HS-5 (cell line): Measurements from ENCODE around the gene DOCK1.

Experiments
- DNase-seq: peaks from one replicate; pipeline ENCODE4 v3.0.0-alpha.2; 2012; ENCODE audit warnings: low read depth

Gene DOCK1

GRCh38 chr10:127402596-127403409 lies 497.6 kb downstream of the DOCK1 start:
- no peak for DNase-seq

GRCh38 chr10:127405221-127405620 lies 500.0 kb downstream of the DOCK1 start:
- peak; percentile 14 for DNase-seq

GRCh38 chr10:127406018-127406550 lies 500.9 kb downstream of the DOCK1 start:
- no peak for DNase-seq

DNA sequence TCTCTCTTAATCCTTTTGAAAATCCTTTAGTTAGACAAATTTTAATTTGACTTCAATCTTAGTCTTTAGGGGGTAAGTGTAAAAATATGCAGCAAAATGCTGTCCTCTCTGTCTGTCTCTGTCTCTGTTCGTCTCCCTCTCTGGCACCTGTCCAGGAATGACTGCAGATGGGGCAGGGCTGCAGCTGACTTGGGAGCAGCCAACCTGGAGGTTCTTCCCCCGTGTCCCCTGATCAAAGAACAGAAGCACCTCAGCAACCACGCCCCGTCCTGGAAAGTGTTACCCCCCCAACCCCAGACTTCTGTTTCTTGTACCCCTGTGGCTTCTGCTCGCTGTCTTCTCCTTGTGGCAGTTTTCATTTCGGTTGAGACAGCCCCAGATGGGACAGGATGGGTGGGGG lies 502.3 kb downstream of the DOCK1 start:
- DNase-seq: no peak

DNA sequence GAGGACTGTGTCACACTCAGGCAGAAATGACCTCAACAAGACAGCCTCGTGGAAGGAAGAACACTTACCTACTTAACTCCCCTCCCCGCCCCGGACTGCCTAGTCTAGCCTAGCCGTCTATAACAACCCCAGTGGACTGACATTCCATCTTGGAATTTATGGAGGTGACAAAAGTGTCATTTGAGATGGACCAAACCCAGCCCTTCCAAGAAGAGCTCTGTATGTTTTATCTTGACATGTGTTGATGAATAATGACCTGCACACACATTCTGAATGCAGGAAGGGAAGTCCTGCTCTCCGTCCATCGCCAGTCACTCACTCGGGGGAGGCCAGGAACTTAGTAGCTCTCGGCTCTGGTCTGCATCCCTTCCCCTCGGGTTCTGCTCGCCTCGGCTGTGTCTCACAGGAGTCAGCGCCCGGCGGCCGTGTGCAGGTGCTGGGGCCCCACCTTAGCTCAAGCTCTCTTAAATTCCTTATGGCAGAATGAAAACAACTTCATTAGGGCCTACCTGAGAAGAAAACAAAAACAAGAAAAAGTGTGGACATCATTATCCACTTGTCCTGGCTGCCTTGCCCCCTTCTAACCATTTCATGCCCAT lies 503.0 kb downstream of the DOCK1 start:
- DNase-seq: no peak

DNA sequence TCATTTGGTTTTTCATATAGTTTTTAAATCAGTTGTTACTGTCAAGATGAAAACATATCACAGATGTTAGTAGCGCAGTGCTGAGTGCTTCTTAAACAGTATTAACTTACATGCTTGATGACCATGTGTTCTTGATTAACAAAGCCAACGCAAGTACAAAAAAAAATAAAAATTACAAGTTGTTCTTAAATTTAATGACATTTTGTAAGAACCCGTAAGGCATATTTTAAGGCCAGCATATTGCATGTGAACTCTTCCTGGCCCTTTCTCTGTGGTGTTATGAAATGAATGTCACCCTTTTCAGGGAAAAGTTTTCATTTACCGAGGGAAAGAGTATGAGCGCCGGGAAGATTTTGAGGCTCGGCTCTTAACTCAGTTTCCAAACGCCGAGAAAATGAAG lies 503.5 kb downstream of the DOCK1 start:
- no peak for DNase-seq

GRCh38 chr10:127410030-127410429 lies 504.8 kb downstream of the DOCK1 start:
- DNase-seq: no peak

DNA sequence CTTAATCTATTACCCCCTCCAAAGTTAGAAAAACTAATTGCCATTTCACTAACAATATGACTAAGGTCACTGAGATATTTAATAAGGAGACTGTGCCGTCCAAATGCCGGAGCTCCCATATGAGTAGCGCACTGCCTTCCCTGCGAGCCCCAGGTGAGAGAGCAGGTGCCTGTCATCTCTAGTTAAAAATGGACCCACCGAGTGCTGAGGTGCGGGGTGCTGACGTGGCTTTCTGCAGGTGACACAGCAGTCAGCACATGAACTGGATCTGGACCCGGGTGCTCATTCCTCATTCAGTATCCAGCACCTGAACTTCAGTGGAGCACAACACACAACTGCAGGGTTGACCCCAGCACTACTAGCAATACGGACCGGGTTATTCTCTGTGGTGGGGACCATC lies 505.8 kb downstream of the DOCK1 start:
- DNase-seq: no peak

- no peak for DNase-seq
Measured at GRCh38 chr10:127413326-127413725, 508.1 kb downstream of the DOCK1 start.

DNA sequence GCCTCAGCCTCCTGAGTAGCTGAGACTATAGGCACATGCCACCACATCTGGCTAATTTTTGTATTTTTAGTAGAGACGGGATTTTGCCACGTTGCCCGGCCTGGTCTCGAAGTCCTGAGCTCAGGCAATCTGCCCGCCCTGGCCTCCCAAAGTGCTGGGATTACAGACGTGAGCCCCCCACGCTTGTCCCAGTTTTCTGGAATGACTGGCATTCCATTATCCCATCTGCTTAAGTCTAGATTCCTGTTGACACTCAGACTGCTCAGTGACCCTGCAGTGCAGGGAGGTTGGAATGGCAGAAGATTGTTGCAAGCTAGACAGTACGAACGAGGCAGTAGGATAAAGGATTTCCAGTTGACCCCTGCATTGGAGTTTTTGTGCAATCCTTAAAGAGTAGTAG lies 508.8 kb downstream of the DOCK1 start:
- no peak for DNase-seq

GRCh38 chr10:127415116-127415515 lies 509.9 kb downstream of the DOCK1 start:
- DNase-seq: no peak

DNA sequence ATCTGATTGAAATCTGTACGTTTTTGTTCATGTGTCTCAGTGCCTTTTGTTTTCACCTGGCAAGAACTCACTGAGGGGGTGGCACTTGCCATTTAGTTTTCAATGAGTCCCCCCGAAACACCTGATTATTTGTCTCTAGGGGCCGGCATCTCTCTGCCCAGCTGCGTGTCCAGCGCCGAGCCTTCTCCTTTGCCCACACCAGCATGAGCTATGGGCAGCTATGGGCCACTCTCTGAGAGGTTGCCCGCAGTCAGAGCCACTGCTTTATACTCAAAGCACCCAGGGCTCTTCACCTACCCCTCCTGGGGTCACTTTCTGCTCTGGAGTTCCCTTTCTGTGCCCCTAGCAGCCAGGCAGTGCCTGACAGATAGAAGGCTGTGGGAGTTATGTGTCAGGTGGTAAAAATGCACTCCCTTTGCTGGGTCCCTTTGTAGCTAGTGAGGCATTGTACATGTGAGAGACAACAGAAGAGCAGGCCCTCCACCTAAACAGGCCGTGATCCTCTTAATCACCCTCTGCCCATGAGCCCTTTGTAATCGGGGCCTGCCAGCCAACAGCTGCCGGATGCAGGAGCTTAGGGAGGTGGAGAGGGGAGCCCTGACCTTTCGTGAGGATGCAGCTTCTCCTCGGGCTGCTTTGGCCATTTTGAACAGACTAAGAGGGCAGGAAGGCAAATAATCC lies 510.8 kb downstream of the DOCK1 start:
- DNase-seq: no peak

DNA sequence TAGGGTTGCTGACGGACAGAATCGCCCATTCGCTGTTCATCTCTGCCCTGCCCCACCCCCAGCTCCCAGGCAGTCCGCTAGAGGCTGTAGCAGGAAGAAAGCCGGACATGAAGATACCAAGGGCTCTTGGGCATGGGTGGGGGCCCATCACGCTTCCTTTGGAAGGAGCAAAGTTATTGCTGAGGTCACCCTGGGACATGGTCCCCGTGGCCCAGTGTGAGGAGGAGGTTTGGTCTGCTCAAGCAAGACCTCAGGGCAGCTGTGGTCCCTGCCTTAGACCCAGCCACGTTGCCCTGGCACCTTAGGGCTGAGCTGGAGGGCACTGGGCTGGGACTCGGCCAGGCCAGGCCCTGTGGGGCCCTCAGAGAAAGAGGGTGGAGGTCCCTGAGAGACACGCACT lies 511.8 kb downstream of the DOCK1 start:
- no peak for DNase-seq

DNA sequence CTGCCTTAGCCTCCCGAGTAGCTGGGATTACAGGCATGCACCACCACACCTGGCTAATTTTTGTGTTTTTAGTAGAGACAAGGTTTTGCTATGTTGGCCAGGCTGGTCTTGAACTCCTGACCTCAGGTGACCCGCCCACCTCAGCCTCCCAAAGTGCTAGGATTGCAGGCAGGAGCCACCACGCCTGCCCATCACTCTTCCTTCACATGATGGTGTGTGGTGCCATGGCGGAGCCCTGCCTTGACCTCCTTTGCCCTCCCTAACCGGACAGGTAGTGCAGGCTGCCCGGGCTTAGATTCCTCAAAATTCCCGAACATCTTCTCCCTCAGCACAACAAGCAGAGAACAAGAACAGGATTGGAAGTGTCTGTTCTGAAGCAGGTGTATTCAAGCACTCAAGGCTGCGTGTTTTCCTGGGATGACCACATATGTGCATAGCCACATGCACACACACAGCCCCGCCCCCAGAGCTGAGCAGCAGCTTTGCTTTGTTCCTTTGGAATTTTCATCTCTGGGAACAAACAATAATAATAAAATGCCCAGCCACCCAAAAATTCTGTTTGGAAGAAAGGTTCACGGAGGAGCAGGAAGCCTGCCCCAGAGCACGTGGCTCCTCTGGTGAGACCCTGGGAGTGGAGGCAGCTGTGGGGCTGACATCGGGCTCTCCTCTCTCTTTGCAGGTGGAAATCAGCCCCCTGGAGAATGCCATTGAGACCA lies 512.6 kb downstream of the DOCK1 start:
- DNase-seq: no peak

GRCh38 chr10:127418536-127419168 lies 513.4 kb downstream of the DOCK1 start:
- no peak for DNase-seq

DNA sequence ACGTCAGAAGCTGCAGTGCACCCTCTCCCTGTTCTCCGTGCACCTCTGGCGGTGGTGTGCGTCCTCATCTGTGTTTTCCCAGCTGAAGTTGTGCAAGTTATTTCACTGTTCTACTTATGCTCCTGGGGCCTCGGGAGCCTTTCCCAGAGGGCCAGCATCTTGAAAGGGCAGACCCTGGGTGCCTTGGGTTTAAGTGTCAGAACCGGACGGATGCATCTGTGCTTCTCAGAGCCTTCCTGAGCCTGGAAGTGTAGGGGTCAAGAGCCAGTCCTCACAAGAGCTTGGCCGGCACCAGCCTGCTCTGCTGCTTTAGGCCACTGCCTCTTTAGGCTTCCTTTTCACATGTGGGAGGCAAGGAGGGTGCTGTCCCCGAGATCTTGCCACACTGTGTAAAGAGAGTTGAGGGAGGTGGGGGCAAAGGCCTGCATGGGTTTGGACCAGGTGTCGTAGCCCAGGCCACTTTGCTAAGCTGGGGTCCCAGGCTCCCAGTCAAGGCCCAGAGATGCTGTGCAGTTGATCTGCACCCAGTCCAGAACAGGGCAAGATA lies 515.0 kb downstream of the DOCK1 start:
- DNase-seq: no peak

- no peak for DNase-seq
Measured at GRCh38 chr10:127423218-127423915, 518.1 kb downstream of the DOCK1 start.

DNA sequence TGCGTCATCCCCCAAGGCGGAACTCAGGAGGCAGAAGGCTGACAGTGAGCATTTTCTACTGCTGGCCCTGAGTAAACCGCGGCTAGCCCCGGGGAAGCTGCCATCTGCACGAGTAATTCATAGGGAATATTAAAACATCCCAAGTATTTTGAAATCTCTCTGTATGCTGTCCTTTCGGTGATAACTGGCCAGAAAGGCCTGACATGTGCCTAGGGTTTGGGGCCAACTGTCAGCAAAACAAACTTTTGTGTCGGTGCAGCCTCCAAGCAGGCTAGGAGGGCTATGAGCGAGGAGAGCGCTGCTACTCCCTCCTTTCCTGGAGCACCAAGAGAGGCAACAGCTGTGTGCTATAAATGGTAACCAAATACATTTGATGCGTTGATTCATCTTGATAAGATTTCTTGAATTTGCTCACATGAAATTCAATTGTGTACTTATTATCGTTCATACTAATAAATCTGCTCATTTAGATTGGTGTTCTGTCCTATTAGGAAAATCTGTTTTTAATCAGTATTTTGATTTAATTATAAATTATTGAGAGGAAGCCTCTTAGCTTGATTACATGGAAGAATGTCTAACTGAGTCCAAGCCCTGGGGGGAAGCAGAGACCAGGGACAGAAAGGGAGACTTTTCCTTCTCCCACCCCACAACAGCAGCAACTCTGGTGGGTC lies 519.5 kb downstream of the DOCK1 start:
- DNase-seq: no peak

GRCh38 chr10:127426746-127427145 lies 521.5 kb downstream of the DOCK1 start:
- DNase-seq: no peak

DNA sequence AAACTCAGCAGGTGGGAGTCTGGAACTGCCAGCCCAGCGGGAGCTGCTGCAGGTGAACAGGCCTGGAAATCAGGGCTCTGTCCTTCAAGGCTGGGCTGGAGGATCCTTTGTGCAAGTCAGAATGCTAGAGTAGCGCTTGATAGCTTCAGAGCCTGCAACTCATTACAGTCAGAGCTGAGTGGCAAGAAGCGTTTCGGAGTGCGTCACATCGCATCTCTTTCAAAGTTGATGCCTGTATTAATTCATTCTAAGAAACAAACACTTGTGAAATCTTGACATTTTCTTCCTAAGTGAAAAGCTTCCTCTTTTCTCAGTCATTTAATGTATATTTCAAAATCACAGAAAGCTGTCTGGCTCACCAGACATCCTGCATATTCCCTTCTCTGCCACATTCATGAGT lies 522.7 kb downstream of the DOCK1 start:
- DNase-seq: no peak
